ENCODE measurements around the gene MAD1L1.

MAD1L1 gene

DNA sequence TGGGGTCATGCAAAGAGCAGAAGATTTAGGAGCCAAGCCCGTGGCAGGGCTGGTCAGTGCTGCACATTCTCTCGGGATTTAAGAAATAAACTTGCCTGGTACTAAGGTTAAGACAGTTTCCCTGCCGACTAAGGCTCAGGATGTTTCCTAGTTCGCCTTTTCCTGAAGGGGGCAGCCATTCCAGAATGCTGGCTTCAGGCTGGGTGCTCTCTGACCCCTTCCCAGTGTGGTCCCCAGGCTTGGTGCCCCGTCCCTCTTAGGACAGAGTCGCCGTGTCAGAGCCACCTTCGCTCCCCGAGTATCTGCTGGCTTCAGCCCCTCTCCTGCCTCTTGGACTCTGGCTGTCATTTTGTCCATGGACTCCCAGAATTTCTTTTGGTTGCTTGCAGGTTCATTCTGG is 445.5 kb downstream of the MAD1L1 start:
- DNase-seq (ENCODE audit: low read depth), result no peak

DNA sequence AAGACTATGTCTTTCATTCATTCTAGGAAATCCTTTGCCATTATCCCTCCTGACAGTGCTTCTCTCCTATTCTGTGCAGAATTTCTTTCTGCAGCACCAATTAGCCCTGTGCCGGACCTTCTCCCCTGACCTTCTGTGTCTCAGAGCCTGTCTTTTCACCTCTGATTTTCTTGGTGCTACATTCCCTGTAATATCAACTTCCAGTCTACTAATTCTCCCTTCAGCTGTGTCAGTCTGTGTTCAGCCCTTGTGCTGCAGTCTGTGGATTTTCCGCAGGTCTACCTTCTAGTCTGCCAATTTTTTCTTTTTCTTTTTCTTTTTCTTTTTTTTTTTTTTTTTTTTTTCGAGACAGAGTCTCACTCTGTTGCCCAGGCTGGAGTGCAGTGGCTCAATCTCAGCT is 446.9 kb downstream of the MAD1L1 start:
- no peak for DNase-seq (ENCODE audit: low read depth)

DNA sequence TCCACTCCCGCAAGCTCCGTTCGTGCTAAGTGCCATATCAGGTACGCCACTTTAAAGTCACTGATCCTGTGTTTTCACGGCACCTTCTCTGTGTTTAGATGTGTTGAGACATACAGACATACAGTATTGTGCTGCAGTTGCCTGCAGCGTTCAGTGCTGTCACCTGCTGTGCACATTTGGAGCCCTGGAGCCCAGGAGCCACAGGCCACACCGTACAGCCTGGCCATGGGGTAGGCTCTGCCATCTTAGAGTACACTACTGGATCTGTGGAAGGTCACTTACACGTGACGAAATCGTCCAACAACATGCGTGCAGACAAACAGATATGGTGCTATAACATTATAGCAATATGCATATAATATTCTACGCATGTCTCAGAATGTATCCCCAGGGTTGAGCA is 451.4 kb downstream of the MAD1L1 start:
- DNase-seq (ENCODE audit: low read depth), result no peak

GRCh38 chr7:1779445-1779844 is 453.3 kb downstream of the MAD1L1 start:
- DNase-seq (ENCODE audit: low read depth), result no peak

DNA sequence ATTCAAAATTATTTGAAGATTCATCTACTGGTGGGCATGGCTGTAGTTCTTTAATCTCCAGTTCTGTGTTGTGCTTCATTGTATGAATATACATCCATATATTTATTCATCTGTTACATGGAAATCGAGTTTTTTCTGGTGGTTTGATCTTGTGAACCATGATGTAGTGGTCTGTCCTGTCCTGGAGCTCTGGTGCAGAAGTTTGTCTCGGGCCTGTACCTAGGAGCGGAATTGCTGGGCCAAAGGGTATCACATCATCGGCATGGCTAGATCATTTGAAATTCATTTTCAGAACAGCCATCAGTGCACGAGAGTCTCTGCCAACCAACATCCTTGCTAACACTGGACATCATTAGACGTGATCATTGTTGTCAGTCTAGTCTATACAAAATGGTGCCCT is 455.6 kb downstream of the MAD1L1 start:
- no peak for DNase-seq (ENCODE audit: low read depth)

DNA sequence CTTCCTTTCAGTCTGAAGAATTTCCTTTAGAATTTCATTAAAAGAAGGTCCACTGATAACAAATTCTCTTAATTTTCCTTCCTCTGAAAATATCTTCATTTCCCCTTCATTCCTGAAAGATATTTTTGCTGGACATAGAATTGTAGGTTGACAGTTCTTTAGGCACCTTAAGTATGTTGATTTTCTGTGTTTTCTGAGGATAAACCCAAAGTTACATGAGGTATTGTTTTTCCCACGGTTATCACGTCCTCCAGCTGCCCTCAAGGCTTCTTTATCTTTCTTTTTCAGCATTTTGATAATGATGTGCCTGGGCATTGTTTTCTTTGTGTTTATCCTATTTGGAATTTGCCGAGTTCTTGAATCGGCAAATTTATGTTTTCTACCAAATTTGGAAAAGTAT is 457.4 kb downstream of the MAD1L1 start:
- no peak for DNase-seq (ENCODE audit: low read depth)

- DNase-seq (ENCODE audit: low read depth), result no peak
Observed at GRCh38 chr7:1770331-1770730, 462.4 kb downstream of the MAD1L1 start.

GRCh38 chr7:1769286-1770200 is 463.2 kb downstream of the MAD1L1 start:
- DNase-seq (ENCODE audit: low read depth), result no peak

DNA sequence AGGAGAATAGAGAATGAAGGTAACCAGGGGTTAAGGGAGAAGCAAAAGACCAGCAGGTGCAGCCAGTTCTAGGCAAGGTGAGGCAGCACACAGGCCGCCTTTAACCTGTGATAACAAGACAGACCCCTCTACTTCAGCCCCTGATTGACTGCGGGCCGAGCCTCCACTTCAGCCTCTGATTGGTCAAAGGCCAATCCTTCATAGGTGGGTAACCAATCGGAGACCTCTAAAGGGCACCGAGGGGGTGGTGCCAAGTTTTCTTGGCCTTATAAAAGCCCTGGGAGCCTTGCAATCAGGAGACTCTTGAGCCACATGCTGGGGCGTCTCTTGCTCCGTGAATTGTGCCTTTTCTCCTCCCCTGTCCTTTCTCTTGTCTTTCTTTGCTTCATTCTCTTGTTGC is 463.9 kb downstream of the MAD1L1 start:
- no peak for DNase-seq (ENCODE audit: low read depth)

- DNase-seq (ENCODE audit: low read depth), result no peak
Observed at GRCh38 chr7:1767524-1767923, 465.2 kb downstream of the MAD1L1 start.
